ENCODE data around the gene RBX1.

GRCh38 chr22:40911772-40912171 is 39.4 kb upstream of the RBX1 start:
- TF ChIP-seq CEBPB (IDR thresholded peaks at IDR 0.05; ENCODE audit: low read depth, low read length) (no peak), KDM5A (IDR thresholded peaks at IDR 0.05; ENCODE audit: low read length) (no peak), MAX (IDR thresholded peaks at IDR 0.05) (no peak), KDM1A (IDR thresholded peaks at IDR 0.05; ENCODE audit: borderline replicate concordance, low read length) (no peak), CTCF (IDR thresholded peaks at IDR 0.05; ENCODE audit: control extremely low read depth in 1 of 3, insufficient read depth in 1 of 3, low read depth in 1 of 3, low read length in 3 of 3) (no peak), EP300 (IDR thresholded peaks at IDR 0.05; ENCODE audit: borderline replicate concordance in 1 of 2, low read depth in 2 of 2, low read length in 2 of 2) (no peak), BRCA1 (IDR thresholded peaks at IDR 0.05; ENCODE audit: low read depth, low read length) (no peak), SIX5 (IDR thresholded peaks at IDR 0.05; ENCODE audit: low read depth, low read length) (no peak), EZH2 (IDR thresholded peaks at IDR 0.05; ENCODE audit: low read depth, low read length, severe bottlenecking) (no peak), POLR2A (IDR thresholded peaks at IDR 0.05; ENCODE audit: control extremely low read depth in 1 of 2, low read depth in 2 of 2, low read length in 2 of 2) (no peak), YY1 (IDR thresholded peaks at IDR 0.05; ENCODE audit: low read depth, low read length) (no peak), GABPA (IDR thresholded peaks at IDR 0.05; ENCODE audit: borderline replicate concordance, insufficient read depth, low read length) (no peak), TAF1 (IDR thresholded peaks at IDR 0.05; ENCODE audit: low read depth, low read length) (no peak), RFX5 (IDR thresholded peaks at IDR 0.05; ENCODE audit: borderline replicate concordance, low read depth, low read length) (no peak)
